Measurements from ENCODE around the gene CASP10.
"Not testable (repeated sequence)": the region's sequence is repeated elsewhere in the genome, so short reads cannot be mapped to it uniquely, and the experiment has no call there.

Gene CASP10

DNA sequence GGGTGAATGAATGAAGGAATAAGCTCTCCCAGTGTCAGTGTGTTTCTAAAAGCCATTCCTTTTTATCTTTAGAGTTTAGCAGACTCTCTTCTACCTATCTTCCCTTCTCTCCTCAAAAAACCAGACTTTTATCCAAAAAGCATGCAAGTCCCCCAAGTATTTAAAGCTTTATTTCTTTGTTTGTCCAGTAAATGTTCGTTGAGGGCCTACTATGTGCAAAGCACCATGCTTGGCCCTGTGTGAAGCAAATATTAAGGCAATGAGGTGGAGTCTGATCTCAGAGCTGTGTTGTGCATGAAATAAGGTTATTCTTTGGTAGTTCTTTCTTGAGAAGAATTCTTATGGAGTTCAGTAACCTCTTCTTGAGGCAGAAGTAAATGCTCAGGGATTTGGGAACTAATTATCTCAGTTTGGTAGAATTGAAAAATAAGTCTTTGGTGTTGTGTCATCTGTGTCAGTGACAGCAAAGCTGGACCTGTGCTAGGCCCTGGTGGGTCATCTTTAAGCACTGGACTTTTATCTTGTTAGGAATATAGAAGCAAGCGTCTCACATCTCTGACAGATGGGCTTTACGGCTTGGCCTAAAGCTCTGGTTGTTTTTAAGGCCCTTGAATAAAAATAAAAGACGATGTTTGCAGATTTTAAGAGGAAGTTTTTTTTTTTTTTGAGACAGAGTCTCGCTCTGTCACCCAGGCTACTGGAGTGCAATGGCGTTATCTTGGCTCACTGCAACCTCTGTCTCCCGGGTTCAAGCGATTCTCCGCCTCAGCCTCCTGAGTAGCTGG is 28.1 kb upstream of the CASP10 start:
- no peak for DNase-seq (ENCODE audit: low read depth)

DNA sequence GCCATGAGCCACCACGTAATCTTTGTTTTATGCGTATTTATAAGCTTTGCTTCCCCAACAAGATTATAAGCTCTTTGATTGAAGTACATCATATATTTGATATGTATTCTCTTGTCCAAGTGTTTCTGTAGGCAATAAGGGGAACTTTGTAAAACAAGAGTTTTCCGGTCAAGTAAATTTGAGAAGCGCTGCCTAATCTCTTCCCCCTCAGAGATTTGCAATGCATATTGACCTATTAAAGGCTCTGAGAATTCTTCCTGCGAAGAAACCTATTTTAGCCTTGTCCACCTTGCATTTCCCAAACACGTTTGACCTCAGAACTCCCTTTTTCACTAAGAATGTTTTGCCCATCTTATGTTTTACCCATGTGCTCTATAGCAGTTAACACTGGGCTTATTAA is 26.9 kb upstream of the CASP10 start:
- DNase-seq (ENCODE audit: low read depth) = no peak

DNA sequence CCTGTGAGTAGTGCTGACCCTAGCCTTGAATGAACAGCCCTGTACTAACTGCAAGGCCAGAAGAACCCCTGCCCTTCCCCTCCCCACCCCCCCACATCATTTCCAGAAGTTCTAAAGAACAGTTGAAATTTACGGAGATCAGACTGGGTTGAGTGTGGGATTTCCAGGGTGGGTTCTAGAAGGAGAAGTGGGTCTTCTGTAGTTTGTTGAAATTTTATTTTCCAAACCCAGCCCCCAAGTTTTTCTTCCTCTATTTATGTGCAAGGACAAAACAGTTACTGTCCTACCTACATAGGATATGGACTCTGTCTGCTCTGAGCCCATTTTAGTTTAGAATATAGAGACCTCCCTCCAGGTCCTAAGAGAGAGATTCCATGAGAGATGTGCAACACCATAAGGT is 26.3 kb upstream of the CASP10 start:
- DNase-seq (ENCODE audit: low read depth) = no peak

DNA sequence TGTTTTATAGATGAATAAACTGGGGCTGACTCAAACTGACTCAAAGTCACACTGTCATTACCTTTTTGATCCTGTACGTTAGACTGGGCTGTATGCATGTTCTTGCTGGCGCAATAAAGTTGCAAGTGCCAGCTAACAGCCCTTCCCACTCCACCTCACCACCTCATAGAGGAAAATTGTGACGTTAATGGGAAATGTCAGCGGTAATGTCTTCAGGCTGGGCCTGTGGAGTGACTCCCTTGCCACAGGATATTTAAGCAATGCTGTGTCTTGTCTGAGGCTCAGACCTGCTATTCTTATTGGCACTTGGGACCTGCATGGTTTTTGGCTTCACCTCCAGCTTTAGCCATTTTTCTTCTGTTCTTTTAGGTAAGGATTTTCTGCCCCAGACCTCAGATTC is 25.2 kb upstream of the CASP10 start:
- no peak for DNase-seq (ENCODE audit: low read depth)

DNA sequence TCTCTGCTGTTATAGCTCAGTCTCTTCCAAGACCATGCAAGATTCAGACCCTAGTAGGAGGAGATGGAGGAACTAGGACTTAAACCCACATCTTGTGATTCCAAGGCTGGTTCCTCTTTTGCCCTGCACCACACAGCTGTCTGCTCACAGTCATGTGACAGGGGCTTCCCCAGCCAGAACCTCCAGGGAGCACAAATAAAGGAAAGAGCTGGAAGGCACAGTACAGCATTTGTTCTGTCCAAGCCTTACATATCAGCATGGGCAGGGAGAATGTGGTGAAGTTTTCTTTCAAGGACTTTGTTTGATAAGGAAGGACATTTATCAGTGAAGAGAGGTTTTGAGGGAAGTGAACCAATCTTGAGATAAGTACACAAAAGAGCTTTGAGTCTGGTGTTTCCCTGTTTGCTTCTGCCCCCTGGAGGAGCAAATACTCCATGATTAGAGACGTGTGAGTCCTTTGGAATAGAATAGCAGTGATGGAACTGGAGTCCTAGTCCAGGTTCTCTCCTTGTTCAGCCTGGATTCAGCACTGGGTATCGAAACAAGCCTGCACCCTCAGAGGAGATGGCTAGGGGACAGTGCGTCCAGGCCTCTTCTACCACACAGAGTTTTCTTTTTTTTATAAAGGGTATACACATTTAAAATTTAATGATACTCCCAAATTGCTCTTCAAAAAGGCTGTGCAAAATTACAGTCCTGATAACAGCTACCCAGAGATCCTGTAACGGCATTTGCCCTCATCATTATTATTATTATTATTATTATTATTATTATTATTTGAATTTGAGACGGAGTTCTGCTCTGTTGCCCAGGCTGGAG is 24.6 kb upstream of the CASP10 start:
- no peak for DNase-seq (ENCODE audit: low read depth)

DNA sequence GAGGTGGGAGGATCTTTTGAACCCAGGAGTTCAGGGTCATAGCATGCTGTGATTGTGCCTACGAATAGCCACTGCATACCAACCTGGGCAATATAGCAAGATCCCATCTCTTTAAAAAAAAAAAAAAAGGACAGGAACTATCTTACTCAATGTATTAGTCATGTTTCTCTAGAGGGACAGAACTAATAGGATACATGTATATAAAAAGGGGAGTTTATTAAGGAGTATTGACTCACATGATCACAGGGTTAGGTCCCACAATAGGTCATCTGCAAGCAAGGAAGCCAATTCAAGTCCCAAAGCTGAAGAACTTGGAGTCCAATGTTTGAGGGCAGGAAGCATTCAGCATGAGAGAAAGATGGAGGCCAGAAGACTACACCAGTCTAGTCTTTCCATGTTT is 18.8 kb upstream of the CASP10 start:
- no peak for DNase-seq (ENCODE audit: low read depth)

DNA sequence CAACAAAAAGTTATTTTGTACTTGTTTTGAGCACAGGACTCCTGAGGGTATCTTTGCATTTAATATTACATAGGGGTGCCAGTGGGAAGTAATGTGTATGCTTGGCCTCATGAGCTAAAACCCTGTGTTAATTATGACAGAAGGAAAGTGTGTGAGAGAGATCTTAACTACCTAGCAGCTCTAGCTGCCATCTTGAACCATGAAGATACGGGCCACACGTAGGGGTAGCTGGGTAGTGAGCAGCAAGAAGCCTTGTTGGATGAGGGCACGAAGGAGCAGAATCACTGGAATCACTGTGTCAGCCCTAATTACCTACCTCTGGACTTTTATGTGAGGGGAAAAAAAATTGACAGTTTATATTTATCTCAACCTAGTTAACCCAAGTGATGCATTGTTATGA is 15.4 kb upstream of the CASP10 start:
- no peak for DNase-seq (ENCODE audit: low read depth)

DNA sequence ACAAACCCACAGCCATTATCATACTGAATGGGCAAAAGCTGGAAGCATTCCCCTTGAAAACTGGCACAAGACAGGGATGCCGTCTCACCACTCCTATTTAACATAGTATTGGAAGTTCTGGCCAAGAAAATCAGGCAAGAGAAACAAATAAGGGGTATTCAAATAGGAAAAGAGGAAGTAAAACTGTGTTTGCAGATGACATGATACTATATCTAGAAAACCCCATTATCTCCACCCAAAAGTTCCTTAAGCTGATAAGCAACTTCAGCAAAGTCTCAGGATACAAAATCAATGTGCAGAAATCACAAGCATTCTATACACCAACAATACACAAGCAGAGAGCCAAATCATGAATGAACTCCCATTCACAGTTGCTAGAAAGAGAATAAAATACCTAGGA is 14.4 kb upstream of the CASP10 start:
- DNase-seq (ENCODE audit: low read depth) = not testable (repeated sequence)

DNA sequence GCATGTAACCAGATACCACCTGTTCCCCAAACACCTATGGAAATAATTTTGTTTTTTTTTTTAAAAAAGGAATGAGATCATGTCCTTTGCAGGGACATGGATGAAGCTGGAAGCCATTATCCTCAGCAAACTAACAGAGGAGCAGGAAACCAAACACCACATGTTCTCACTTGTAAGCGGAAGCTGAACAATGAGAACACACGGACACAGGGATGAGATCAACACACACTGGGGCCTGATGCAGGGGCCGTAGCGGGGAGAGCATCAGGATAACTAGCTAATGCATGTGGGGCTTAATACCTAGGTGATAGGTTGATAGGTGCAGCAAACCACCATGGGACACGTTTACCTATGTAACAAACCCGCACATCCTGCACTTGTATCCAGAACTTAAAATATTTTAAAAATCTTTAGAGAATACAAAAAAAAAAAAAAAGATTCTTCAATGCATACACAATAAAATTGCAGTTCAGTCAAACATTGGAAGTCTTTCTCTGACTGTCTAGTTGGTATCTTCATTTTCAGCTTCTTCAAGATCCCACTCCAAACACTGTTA is 11.6 kb upstream of the CASP10 start:
- DNase-seq (ENCODE audit: low read depth) = no peak

DNA sequence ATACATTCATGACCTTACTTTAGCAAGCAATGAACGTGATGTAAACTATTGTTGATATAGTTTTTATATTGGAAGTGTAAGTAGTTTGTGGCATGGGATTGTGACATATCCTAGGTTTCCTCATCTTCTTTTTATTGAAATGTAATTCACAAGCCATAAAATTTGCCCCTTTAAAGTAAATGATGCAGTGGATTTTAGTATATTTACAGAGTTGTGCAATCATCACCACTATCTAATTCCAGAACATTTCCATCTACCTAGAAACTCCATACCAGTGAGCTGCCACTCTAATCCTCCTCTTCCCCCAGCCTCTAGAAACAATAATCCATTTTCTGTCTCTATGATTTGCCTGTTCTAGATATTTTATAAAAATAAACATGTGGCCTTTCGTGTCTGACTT is 10.7 kb upstream of the CASP10 start:
- no peak for DNase-seq (ENCODE audit: low read depth)

DNA sequence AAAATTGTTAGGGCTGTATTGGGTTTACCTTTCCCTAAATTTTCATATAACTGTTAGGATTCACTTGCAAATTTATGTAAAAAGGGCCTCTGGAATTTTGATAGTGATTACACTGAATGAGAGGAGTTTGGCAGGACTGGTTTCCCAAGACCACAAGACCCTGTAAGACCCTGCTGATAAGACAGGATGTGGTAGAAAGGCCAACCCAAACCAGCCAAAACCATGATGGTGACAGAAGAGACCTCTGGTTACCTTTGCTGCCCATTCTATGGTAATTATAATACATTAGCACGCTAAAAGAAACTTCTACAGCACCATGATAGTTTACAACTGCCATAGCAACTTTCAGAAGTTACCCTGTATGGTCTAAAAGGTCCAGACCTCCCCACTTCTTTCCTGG is 8.3 kb upstream of the CASP10 start:
- no peak for DNase-seq (ENCODE audit: low read depth)

DNA sequence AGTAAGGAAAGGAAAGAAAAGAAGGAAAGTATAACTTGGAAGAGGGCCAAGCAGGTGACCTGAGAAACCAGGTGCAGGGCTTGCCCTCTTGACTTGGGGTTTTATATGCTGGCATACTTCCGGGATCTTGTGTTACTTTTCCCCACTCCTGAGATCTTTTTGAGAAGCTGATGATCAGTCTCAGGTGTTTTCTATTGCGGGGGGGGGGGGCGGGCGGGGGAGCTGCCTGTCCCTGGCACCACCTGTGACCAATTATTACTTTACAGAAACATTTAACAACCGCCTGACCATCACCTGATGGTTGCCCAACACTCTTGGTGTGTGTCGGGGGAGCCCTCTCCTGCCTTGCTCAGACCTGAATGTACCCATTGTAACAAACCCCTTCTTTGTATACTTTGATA is 6.9 kb upstream of the CASP10 start:
- no peak for DNase-seq (ENCODE audit: low read depth)

DNA sequence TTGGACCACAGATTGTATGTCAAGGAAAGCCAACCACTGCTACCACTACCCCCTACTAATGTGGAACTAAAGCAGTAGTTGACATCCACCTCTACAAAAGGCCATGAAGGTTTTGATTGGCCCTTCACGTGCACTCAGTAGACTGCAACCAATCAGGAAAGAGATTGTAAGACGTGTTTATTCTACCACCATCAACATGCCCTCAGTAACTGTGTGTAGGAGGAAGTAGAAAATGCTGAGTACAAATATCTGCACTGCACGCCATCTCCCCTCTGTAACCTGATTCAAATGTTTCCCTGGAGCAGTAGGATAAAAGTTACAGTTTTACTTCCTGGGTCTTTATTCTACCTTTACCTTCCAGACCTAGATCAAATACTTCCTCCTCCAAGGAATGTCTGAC is 2.9 kb upstream of the CASP10 start:
- no peak for DNase-seq (ENCODE audit: low read depth)

DNA sequence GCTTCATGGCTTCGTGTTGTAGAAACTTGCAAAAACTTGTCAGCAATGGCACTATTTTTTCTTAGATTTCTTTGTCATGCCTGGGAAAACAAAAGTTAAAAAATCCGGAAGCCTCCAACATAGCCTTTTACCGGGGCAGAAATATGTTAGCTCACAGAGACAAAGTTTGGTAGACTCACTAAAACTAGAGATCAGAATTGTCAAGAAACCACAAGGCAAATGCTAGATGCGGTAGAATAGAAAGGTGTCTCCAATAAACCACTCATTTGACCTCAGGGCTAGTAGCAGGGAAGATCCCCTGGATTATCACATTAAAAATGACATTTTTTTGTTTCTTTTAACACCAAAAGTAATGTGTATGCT is 405 bp downstream of the CASP10 start:
- DNase-seq (ENCODE audit: low read depth) = no peak

DNA sequence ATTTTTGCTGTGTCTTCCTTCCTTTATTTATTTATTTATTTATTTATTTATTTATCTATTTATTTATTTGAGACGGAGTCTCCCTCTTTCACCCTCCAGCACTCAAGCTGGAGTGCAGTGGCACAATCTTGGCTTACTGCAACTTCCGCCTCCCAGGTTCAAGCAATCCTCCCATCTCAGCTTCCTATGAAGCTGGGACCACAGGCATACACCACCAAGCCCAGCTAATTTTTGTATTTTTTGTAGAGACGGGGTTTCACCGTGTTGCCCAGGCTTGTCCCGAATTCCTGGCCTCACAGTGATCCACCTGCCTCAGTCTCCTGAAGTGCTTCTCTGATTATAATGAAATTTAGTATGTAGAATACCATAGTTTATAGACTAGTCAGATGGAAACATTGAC is 894 bp downstream of the CASP10 start:
- DNase-seq (ENCODE audit: low read depth) = not testable (repeated sequence)

DNA sequence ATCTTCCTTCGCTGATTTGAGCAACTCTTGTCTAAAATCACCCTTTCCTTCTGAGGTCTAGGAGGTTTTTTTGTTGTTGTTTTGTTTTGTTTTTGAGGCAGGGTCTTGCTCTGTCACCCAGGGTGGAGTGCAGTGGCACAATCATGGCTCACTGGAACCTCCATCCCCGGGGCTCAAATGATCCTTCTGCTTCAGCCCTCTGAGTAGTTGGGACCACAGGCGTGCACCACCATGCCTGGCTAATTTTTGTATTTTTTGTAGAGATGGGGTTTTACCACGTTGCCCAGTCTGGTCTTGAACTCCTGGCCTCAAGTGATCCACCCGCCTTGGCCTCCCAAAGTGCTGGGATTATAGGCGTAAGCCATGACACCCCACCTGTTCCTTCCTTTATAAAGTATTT is 1.3 kb downstream of the CASP10 start:
- DNase-seq (ENCODE audit: low read depth) = not testable (repeated sequence)

DNA sequence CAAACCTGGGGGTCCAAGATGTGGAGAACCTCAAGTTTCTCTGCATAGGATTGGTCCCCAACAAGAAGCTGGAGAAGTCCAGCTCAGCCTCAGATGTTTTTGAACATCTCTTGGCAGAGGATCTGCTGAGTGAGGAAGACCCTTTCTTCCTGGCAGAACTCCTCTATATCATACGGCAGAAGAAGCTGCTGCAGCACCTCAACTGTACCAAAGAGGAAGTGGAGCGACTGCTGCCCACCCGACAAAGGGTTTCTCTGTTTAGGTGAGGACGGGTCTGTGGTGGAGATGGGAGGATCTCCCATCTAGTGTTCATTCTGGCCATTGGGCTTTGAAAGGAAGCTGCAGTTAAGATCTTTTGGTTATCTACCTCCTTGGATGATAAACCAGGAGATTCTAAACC is 2.9 kb downstream of the CASP10 start:
- DNase-seq (ENCODE audit: low read depth) = no peak

DNA sequence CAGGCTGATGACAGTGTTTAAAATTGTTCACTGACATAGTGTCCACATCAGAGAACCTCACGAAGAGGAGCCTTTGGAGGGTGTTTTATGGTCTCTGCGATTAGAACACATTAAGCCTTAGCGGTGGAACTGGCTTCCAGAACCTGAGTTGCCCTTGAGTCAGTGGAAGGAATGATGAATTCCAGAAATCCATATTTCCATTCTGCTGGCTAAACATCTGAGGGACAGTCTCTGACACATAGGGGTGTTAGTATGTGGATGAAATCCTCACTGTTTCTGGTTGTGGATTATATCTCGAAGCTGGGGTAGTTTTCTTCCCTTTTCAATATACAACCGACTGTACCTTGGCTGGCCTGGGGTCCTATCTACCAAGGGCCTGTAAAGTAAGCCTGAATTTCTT is 4.0 kb downstream of the CASP10 start:
- no peak for DNase-seq (ENCODE audit: low read depth)

DNA sequence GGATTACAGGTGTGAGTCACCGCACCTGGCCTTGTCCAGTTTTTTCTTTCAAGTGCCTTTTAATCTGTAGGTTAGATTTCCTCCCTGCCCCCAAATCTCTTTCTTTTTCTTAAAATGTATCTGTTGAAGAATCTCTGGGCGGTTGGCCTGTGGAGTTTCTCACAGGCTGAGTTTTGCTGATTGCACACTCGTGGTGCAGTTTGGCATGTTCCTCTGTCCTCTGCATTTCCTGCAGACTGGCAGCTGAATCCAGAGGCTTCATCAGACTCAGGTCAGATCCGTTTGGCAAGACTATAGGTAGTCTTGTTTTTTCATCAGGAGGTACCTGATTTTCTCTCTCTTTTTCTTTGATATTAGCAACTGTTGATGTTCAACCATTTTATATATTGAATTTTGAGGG is 5.5 kb downstream of the CASP10 start:
- no peak for DNase-seq (ENCODE audit: low read depth)

DNA sequence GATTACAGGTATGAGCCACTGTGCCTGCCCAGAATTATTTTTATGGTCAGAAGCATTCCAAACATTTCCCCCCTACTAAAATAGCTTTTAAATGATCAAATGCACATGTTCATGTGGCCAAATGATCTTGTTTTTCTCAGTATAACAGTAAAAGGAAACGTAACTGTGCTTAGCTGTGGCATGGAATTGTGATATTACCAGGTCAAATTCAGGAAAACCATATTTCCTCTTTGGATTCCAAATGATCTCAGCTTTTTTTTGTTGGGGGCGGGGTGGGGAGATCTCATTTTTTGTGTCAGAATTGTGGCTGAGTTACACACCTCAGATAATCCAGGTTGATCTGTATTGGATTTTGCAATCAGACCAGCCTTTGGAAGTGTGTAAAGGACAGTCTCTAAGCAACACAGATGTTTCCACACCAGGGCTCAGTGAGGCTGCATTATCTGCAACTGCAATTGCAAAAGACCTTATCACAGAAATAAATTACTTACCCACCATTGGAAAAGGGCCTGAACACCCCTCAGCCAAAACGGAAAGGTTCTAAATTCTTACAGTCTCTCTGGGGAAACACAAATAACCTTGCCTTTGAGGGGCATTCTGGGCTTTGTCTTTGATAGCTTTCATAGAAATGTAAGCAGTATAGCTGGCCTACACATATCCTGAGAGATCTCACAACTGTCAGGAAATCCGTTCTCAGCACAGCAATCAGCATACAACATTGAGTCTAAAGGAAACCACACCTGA is 8.4 kb downstream of the CASP10 start:
- no peak for DNase-seq (ENCODE audit: low read depth)

DNA sequence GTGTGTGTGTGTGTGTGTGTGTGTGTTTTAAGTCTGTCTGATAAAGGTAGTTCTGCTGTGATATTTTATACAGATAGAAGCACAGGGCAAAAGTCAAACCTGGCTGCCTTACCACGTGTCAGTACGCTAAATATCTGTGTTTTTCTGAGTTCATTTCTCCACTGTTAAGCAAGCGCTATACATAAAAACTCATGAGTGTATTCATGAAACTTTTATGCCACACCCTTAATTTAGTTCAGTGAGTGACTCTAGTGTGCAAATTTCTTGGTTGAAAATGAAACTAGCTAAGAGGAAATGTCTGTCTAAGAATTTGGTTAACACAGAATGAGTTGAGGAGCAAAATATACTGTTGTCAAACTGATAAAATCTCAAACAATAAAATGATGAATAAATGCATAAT is 11.2 kb downstream of the CASP10 start:
- no peak for DNase-seq (ENCODE audit: low read depth)

DNA sequence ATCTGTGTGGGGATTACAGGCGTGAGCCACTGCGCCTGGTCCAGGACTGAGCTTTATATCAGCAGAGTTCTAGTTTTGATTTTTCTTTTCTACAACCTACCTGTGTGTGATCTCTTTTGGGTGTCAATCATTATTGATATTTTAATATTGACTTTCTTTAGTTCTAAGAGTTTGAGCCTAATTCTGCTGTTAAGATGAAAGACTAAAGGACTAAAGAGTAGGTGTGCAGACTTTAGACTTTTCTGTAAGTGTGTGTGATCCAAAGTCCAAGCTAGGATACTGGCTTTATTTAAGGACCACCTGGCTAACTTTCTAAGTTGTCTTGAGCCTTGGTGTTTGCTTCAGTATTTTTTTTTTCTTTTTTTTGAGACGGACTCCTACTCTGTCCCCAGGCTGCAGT is 12.4 kb downstream of the CASP10 start:
- DNase-seq (ENCODE audit: low read depth) = no peak

DNA sequence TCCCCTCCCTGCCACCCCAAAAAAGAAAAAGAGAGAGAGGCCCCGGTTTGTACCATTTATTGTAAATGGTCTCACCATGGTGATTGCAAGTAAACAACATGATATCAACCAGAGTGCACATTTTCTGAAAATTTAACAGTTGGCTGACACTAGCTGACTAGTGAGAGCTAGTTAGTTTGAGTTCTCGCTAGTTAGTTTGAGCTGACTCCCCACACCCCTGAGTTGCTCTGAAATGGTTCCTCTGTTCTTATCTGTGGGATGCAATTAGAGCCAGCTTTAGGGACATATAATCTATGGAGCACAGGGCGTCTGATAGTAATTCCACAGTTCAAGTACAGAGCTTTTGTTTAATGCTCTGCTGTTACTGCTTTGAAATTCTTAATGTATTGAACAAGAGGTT is 13.1 kb downstream of the CASP10 start:
- DNase-seq (ENCODE audit: low read depth) = no peak
